Testis (tissue), 2 donors: Measurements from ENCODE around the gene CNST.

Experiments used
- POLR2A ChIP-seq: fragments of 450-650 bp; IDR thresholded peaks from one replicate; pipeline ENCODE4 v1.6.1; 2017; ENCODE audit warnings: antibody characterized with exemption, mild to moderate bottlenecking, moderate library complexity
- TF ChIP-seq, protein P1 (sequence below), 3 experiments: fragments of 450-650 bp in 2 of 3; fragments of 200-600 bp in 1 of 3; sonication (generic) in 1 of 3; IDR thresholded peaks; one replicate each; pipeline ENCODE4 v1.5.1; 2016 to 2019; ENCODE audit warnings: antibody characterized with exemption in 3 of 3, mild to moderate bottlenecking in 2 of 3, moderate library complexity in 1 of 3

DNA sequence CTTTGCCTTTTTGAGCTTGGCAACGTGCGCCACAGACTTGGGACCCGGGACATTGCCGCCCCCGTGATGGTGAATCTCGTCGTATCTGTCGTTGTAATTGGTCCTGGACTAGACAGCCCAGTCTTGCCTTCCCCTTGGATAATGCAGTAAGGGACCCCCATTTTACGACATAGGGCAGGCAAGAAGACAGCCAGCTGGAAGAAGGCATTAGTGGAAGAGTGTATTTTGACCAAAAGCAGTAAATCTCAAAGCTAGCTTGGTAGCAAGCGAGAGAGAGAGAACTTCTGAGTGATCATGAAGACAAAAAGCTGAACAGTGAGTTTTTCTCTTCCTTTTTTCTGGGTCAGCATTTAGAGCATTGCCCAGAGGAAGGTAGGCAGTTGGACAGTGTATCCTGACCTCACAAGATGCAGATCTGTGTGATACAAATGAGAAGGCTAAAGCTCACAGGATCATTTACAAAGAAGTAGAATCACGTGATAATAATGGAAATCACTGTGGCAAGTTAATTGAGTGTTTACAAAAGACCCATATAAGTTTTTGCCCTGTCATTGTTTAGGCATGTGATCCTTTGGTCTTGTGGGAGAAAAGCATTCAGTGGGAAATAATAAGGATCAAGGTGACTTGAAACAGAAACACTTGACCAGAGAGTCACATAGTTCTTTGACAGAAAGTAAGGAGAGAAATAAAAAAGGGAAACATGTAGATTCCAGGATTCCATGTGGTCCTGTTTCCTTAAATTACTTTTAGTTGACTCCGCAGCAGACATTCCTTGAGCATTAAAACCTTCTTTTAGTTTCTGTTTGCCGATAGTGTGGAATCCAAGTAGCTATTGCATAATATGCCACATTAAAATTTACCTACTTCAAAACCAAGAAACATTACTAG, 66.3 kb downstream of the CNST start:
- TF ChIP-seq, protein P1, sequence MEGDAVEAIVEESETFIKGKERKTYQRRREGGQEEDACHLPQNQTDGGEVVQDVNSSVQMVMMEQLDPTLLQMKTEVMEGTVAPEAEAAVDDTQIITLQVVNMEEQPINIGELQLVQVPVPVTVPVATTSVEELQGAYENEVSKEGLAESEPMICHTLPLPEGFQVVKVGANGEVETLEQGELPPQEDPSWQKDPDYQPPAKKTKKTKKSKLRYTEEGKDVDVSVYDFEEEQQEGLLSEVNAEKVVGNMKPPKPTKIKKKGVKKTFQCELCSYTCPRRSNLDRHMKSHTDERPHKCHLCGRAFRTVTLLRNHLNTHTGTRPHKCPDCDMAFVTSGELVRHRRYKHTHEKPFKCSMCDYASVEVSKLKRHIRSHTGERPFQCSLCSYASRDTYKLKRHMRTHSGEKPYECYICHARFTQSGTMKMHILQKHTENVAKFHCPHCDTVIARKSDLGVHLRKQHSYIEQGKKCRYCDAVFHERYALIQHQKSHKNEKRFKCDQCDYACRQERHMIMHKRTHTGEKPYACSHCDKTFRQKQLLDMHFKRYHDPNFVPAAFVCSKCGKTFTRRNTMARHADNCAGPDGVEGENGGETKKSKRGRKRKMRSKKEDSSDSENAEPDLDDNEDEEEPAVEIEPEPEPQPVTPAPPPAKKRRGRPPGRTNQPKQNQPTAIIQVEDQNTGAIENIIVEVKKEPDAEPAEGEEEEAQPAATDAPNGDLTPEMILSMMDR (IDR thresholded peaks at IDR 0.05): no peak
- no peak for TF ChIP-seq POLR2A
